Measurements from ENCODE around the gene SLC1A3.
"Not testable (repeated sequence)": the region's sequence is repeated elsewhere in the genome, so short reads cannot be mapped to it uniquely, and the experiment has no call there.

Gene SLC1A3

GRCh38 chr5:36573438-36573837 lies 33.0 kb upstream of the SLC1A3 start:
- no peak for TF ChIP-seq CTCF (IDR thresholded peaks at IDR 0.05; ENCODE audit: low read depth, low read length, missing control alignments)
- DNase-seq (ENCODE audit: low read depth), result no peak
- H3K4me3 ChIP-seq (ENCODE audit: low read depth, low read length), result no peak overlapping the region

- no peak overlapping the region for H3K4me3 ChIP-seq (ENCODE audit: low read depth, low read length)
- DNase-seq (ENCODE audit: low read depth), result no peak
- no peak for TF ChIP-seq CTCF (IDR thresholded peaks at IDR 0.05; ENCODE audit: low read depth, low read length, missing control alignments)
Observed at GRCh38 chr5:36575361-36575781, 31.0 kb upstream of the SLC1A3 start.

- no peak for DNase-seq (ENCODE audit: low read depth)
- TF ChIP-seq CTCF (IDR thresholded peaks at IDR 0.05; ENCODE audit: low read depth, low read length, missing control alignments), result no peak
- H3K4me3 ChIP-seq (ENCODE audit: low read depth, low read length), result no peak overlapping the region
Observed at GRCh38 chr5:36576721-36577120, 29.7 kb upstream of the SLC1A3 start.

- not testable (repeated sequence) for DNase-seq (ENCODE audit: low read depth); H3K4me3 ChIP-seq (ENCODE audit: low read depth, low read length)
Observed at GRCh38 chr5:36579858-36580257, 26.5 kb upstream of the SLC1A3 start.

GRCh38 chr5:36581070-36581469 lies 25.3 kb upstream of the SLC1A3 start:
- H3K4me3 ChIP-seq (ENCODE audit: low read depth, low read length), result no peak overlapping the region
- TF ChIP-seq CTCF (IDR thresholded peaks at IDR 0.05; ENCODE audit: low read depth, low read length, missing control alignments), result no peak
- DNase-seq (ENCODE audit: low read depth), result no peak

- no peak overlapping the region for H3K4me3 ChIP-seq (ENCODE audit: low read depth, low read length)
- TF ChIP-seq CTCF (IDR thresholded peaks at IDR 0.05; ENCODE audit: low read depth, low read length, missing control alignments), result no peak
- DNase-seq (ENCODE audit: low read depth), result no peak
Observed at GRCh38 chr5:36584009-36584875, 22.2 kb upstream of the SLC1A3 start.

GRCh38 chr5:36585701-36586100 lies 20.7 kb upstream of the SLC1A3 start:
- no peak overlapping the region for H3K4me3 ChIP-seq (ENCODE audit: low read depth, low read length)
- no peak for TF ChIP-seq CTCF (IDR thresholded peaks at IDR 0.05; ENCODE audit: low read depth, low read length, missing control alignments)
- DNase-seq (ENCODE audit: low read depth), result no peak
